Measurements from ENCODE around the gene CNTNAP2. TPM values are rescaled to one million over a fixed set of nuclear protein-coding genes. Genes with fewer than 3 reads are reported as not detected.

Gene CNTNAP2
- total RNA-seq, 4 donors from 2014 or later, result not detected

DNA sequence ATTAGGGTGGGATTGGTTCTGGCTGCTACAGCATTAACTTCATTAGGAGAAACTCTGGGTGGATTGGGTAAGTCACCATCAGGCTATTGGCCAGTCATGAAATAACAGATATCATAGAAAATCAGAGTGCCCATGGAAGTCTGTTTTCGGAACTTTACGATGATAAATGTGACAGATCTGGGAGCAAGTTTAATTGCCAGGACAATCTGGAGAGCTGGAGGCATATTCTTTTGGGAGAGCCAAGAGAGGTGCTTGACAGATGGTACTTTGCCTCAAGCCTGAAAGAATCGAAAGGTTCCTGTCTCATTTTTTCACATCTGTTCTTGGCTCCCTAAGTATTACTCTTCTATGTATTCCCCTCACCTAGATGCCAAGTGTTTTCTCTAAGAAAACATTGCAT lies 369.9 kb downstream of the CNTNAP2 start:
- in situ Hi-C loops (cut with MboI; ENCODE audit: low sequenced_read_pairs in 4 of 4) (no loop called here), intact Hi-C loops (cut with DNase I; ENCODE audit: low total_unique reads) (no loop called here)
- no peak overlapping the region for H3K27ac ChIP-seq
- H3K4me1 ChIP-seq, result no peaks in the 10 kb centered on the region
- TF ChIP-seq, protein P1, sequence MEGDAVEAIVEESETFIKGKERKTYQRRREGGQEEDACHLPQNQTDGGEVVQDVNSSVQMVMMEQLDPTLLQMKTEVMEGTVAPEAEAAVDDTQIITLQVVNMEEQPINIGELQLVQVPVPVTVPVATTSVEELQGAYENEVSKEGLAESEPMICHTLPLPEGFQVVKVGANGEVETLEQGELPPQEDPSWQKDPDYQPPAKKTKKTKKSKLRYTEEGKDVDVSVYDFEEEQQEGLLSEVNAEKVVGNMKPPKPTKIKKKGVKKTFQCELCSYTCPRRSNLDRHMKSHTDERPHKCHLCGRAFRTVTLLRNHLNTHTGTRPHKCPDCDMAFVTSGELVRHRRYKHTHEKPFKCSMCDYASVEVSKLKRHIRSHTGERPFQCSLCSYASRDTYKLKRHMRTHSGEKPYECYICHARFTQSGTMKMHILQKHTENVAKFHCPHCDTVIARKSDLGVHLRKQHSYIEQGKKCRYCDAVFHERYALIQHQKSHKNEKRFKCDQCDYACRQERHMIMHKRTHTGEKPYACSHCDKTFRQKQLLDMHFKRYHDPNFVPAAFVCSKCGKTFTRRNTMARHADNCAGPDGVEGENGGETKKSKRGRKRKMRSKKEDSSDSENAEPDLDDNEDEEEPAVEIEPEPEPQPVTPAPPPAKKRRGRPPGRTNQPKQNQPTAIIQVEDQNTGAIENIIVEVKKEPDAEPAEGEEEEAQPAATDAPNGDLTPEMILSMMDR (IDR thresholded peaks at IDR 0.05 in 4 of 5, conservative IDR thresholded peaks at IDR 0.05 in 1 of 5), result no peak
- TF ChIP-seq POLR2A (IDR thresholded peaks at IDR 0.05), result no peak
- ATAC-seq (no peak), DNase-seq (no peak)
- no peaks in the 10 kb centered on the region for H3K9me3 ChIP-seq
- H3K36me3 ChIP-seq, result no peaks in the 10 kb centered on the region
- H3K4me3 ChIP-seq, result no peak overlapping the region
- H3K27me3 ChIP-seq, result no peaks in the 10 kb centered on the region

DNA sequence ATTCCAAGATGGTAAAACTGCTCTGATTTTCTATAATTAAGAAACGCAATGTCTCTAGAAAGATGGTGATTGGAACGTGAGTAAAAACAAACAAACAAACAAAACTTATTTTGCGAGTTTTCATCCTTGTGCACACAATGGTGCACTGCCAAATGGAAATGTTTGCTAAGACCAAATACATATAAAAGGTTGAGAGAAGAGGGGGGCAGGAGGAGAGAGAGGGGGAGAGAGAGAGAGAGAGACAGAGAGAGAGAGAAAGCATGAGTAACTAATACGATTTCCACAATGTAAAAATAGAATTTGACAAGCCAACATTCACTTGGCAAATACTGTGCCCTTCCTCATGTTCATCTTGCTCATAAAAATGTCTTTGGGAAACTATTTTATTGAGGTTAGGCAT lies 375.4 kb downstream of the CNTNAP2 start:
- H3K27ac ChIP-seq, result no peak overlapping the region
- intact Hi-C loops (cut with DNase I; ENCODE audit: low total_unique reads) (no loop called here), in situ Hi-C loops (cut with MboI; ENCODE audit: low sequenced_read_pairs in 4 of 4) (no loop called here)
- H3K4me1 ChIP-seq, result no peaks in the 10 kb centered on the region
- TF ChIP-seq POLR2A (IDR thresholded peaks at IDR 0.05), result no peak
- H3K4me3 ChIP-seq, result no peak overlapping the region
- no peaks in the 10 kb centered on the region for H3K36me3 ChIP-seq
- ATAC-seq (no peak), DNase-seq (no peak)
- H3K27me3 ChIP-seq, result no peaks in the 10 kb centered on the region
- no peaks in the 10 kb centered on the region for H3K9me3 ChIP-seq

- Histone ChIP-seq H3K4me3 (no peak overlapping the region), H3K36me3 (no peaks in the 10 kb centered on the region), H3K9me3 (no peaks in the 10 kb centered on the region), H3K27me3 (no peaks in the 10 kb centered on the region), H3K4me1 (no peaks in the 10 kb centered on the region), H3K27ac (no peak overlapping the region)
- DNase-seq, result no peak
- in situ Hi-C loops (cut with MboI; ENCODE audit: low sequenced_read_pairs in 4 of 4), result no loop called here
- no peak for ATAC-seq
- intact Hi-C loops (cut with DNase I; ENCODE audit: low total_unique reads), result no loop called here
- TF ChIP-seq, protein P1 (IDR thresholded peaks at IDR 0.05 in 4 of 5, conservative IDR thresholded peaks at IDR 0.05 in 1 of 5), result no peak
- no peak for TF ChIP-seq POLR2A (IDR thresholded peaks at IDR 0.05)
Observed at GRCh38 chr7:146494952-146495596, 378.5 kb downstream of the CNTNAP2 start.

DNA sequence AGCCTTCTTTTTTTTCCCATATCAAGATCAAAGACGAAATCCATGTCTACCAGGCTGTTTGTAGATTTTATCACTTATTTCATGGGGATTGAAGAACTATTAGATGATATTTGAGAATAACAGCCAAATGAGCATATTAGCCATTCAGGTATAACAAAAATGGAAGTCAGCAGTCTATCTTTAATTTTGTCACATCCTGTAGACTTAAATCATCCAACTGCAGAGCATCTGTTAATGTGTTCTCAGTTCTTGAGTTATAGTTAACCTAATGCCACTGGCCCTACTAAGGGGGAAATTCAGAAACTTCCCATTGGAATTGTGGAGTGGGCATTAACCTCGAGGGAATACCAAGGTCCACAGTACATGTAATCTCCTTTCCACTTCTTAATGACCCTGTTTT lies 380.1 kb downstream of the CNTNAP2 start:
- Histone ChIP-seq H3K9me3 (no peaks in the 10 kb centered on the region), H3K27me3 (no peaks in the 10 kb centered on the region), H3K27ac (no peak overlapping the region), H3K4me1 (no peaks in the 10 kb centered on the region), H3K36me3 (no peaks in the 10 kb centered on the region), H3K4me3 (no peak overlapping the region)
- no peak for ATAC-seq
- no peak for DNase-seq
- TF ChIP-seq, protein P1 (IDR thresholded peaks at IDR 0.05 in 4 of 5, conservative IDR thresholded peaks at IDR 0.05 in 1 of 5), result no peak
- no peak for TF ChIP-seq POLR2A (IDR thresholded peaks at IDR 0.05)
- in situ Hi-C loops (cut with MboI; ENCODE audit: low sequenced_read_pairs in 4 of 4) (no loop called here), intact Hi-C loops (cut with DNase I; ENCODE audit: low total_unique reads) (no loop called here)

DNA sequence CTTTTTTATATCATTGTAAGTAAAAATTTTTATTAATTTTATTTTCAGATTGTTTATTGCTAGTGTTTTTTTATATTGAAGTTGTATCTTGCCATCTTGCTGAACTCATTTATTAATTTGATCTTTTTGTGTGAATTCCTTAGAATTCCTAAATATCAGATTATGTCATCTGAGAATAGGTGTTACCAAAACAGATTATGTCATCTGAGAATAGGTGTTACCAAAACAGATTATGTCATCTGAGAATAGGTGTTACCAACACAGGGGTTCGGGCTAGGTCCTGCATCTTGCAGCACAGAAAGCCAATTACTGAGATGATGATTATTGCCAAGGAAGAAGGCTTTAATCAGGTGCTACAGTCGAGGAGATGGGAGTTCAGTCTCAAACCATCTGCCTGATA lies 383.4 kb downstream of the CNTNAP2 start:
- DNase-seq (no peak), ATAC-seq (no peak)
- no peaks in the 10 kb centered on the region for H3K9me3 ChIP-seq
- no peaks in the 10 kb centered on the region for H3K36me3 ChIP-seq
- H3K27ac ChIP-seq, result no peak overlapping the region
- TF ChIP-seq POLR2A (IDR thresholded peaks at IDR 0.05), result no peak
- TF ChIP-seq, protein P1 (IDR thresholded peaks at IDR 0.05 in 4 of 5, conservative IDR thresholded peaks at IDR 0.05 in 1 of 5), result no peak
- no peak overlapping the region for H3K4me3 ChIP-seq
- intact Hi-C loops (cut with DNase I; ENCODE audit: low total_unique reads), result no loop called here
- H3K27me3 ChIP-seq, result no peaks in the 10 kb centered on the region
- in situ Hi-C loops (cut with MboI; ENCODE audit: low sequenced_read_pairs in 4 of 4), result no loop called here
- no peaks in the 10 kb centered on the region for H3K4me1 ChIP-seq

Data from gastrocnemius medialis (tissue), 4 donors.